Kidney (tissue), 14 donors: ENCODE data around the gene B4GALNT3. TPM values are rescaled to one million over a fixed set of nuclear protein-coding genes. Genes with fewer than 3 reads are reported as not detected.
"Not testable (repeated sequence)": the region's sequence is repeated elsewhere in the genome, so short reads cannot be mapped to it uniquely, and the experiment has no call there.

Experiments
- DNase-seq, 5 donors: peaks; one replicate each; pipeline ENCODE4 v3.0.0-alpha.2; 2013 to 2020
- FAIRE-seq: peaks from 2 replicates; lab custom pipeline; 2012; peaks lifted over from hg19 to GRCh38; lab: Jason Lieb, UNC
- H3K27ac ChIP-seq, 2 donors: one replicate each; pipeline ENCODE4 v1.7.0; 2013; ENCODE audit warnings: low read depth in 2 of 2, low read length in 2 of 2, inconsistent platforms in 1 of 2
- H3K27me3 ChIP-seq: one replicate; pipeline ENCODE4 v1.7.1; 2013; ENCODE audit warnings: low read length, inconsistent platforms; ENCODE audit not compliant: control insufficient read depth, insufficient read depth
- H3K36me3 ChIP-seq, 3 donors: one replicate each; pipeline versions ENCODE4 v1.7.0 to v1.7.1; 2013; ENCODE audit warnings: low read length in 3 of 3, control low read depth in 1 of 3, inconsistent platforms in 1 of 3; ENCODE audit not compliant: insufficient read depth in 3 of 3, control insufficient read depth in 2 of 3
- H3K4me1 ChIP-seq, 3 donors: one replicate each; pipeline versions ENCODE4 v1.7.0 to v1.7.1; 2013; ENCODE audit warnings: low read length in 3 of 3, inconsistent platforms in 1 of 3, low read depth in 1 of 3; ENCODE audit not compliant: control insufficient read depth in 2 of 3, insufficient read depth in 2 of 3
- H3K4me3 ChIP-seq, 3 donors: one replicate each; pipeline versions ENCODE4 v1.7.0 to v1.8.1; 2013; ENCODE audit warnings: low read length in 3 of 3, control low read depth in 1 of 3, inconsistent platforms in 1 of 3
- H3K9ac ChIP-seq, 3 donors: one replicate each; pipeline versions ENCODE4 v1.7.0 to v1.7.1; 2013; ENCODE audit warnings: low read length in 3 of 3, control low read depth in 1 of 3, inconsistent platforms in 1 of 3
- H3K9me3 ChIP-seq, 3 donors: one replicate each; pipeline versions ENCODE4 v1.7.0 to v1.7.1; 2013; ENCODE audit warnings: low read length in 3 of 3, control low read depth in 1 of 3, inconsistent platforms in 1 of 3; ENCODE audit not compliant: control insufficient read depth in 2 of 3, insufficient read depth in 1 of 3
- CTCF ChIP-seq: IDR thresholded peaks from 3 replicates; pipeline ENCODE4 v1.5.1; 2012; ENCODE audit warnings: mild to moderate bottlenecking, moderate library complexity, borderline replicate concordance; ENCODE audit not compliant: insufficient read depth; ENCODE audit errors: extremely low read depth
- intact Hi-C: fragments of 100-400 bp; cut with DNase I; formaldehyde crosslinking; loops from one replicate; pipeline ENCODE4 v1.11.1; 2022
- polyA plus RNA-seq: library from polyadenylated mRNA; stranded (reverse); fragments of 350-450 nt; fragmentation: Illumina TruSeq; extraction: RNeasy Lipid Tissue Mini Kit (QIAGEN cat#74804); gene quantifications from one replicate; pipeline ENCODE4 v1.2.3, GENCODE V29; 2014; ENCODE audit warnings: low read depth, low replicate concordance; ENCODE audit not compliant: insufficient read depth
- total RNA-seq: library from RNA; stranded (reverse); fragmentation: NEBNext Ultra II Directional; extraction: Animal tissue kit (Norgen Biotek cat#: 25700); gene quantifications from one replicate; pipeline ENCODE4 v1.2.1, GENCODE V29; 2021
- donor health status: control.
- donor health status: control.
- donor health status: control.
- donor health status: control.
- donor health status: control.
- donor health status: DM: yes; HTN: yes; CAD: no.
- donor health status: Normal renal cell carcinoma (clear cell type).

B4GALNT3 gene
- total and polyA plus RNA-seq, 2 donors from 2014 or later: 11.3 to 12.5 TPM

- Histone ChIP-seq H3K4me3 (no peak overlapping the region), H3K27me3 (no peaks in the 10 kb centered on the region), H3K9ac (no peak overlapping the region), H3K4me1 (no peaks in the 10 kb centered on the region), H3K27ac (no peak overlapping the region), H3K9me3 (no peaks in the 10 kb centered on the region), H3K36me3 (no peaks in the 10 kb centered on the region)
- no peak for FAIRE-seq
- intact Hi-C loops: no loop called here
- TF ChIP-seq CTCF: no peak
- DNase-seq: no peak
Observed at GRCh38 chr12:422526-422925, 37.2 kb upstream of the B4GALNT3 start.

- H3K9ac ChIP-seq, DNase-seq, H3K27me3 ChIP-seq, H3K36me3 ChIP-seq, FAIRE-seq, H3K4me3 ChIP-seq, H3K27ac ChIP-seq, intact Hi-C loops, H3K4me1 ChIP-seq, H3K9me3 ChIP-seq: not testable (repeated sequence)
Observed at GRCh38 chr12:435737-436136, 24.0 kb upstream of the B4GALNT3 start.

DNA sequence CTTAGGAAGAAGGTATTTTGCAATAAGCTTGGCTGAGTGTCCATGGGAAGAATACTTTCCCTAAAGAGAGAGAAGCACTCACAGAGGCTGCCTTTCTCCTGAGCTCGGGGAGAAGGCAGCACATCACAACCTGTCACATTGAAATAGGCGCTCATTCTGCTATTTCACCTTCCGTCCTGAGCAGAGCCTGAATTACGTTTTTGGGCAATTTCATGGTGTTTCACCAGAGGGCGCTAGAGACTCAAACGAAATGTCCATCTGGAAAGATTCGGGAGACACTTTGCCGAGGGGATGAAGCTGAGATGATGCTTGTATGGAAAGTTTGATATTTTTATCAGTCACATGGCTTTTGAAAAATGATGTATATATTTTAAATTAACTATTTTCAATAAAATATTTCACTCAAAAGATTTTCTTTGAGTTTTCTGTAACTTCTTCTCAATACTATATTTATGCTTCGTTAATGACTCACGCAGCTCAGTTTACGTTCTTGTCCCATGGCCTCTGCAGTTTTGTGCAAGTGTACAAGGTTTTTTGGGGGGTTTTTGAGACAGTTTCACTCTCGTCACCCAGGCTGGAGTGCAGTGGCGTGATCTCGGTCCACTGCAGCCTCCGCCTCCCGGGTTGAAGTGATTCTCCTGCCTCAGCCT lies 17.4 kb upstream of the B4GALNT3 start:
- no peaks in the 10 kb centered on the region for H3K9me3 ChIP-seq
- H3K4me1 ChIP-seq: no peaks in the 10 kb centered on the region
- no peak overlapping the region for H3K27ac ChIP-seq
- peak; percentile 73 for TF ChIP-seq CTCF
- FAIRE-seq: no peak
- no peak overlapping the region for H3K4me3 ChIP-seq
- intact Hi-C loops: no loop called here
- no peaks in the 10 kb centered on the region for H3K27me3 ChIP-seq
- H3K9ac ChIP-seq: no peak overlapping the region
- peaks cover 0 to 2% (median 0%) of the 10 kb centered on the region in 3 donors for H3K36me3 ChIP-seq
- peak in 4 of 5 donors; percentile 63 to 74 (median 65) for DNase-seq

- H3K36me3 ChIP-seq: no peaks in the 10 kb centered on the region
- no peaks in the 10 kb centered on the region for H3K27me3 ChIP-seq
- H3K9ac ChIP-seq: no peak overlapping the region
- H3K27ac ChIP-seq: no peak overlapping the region
- no peak overlapping the region for H3K4me3 ChIP-seq
- FAIRE-seq: no peak
- intact Hi-C loops: no loop called here
- no peak for TF ChIP-seq CTCF
- DNase-seq: no peak
- H3K4me1 ChIP-seq: no peaks in the 10 kb centered on the region
- no peaks in the 10 kb centered on the region for H3K9me3 ChIP-seq
Observed at GRCh38 chr12:447141-447540, 12.6 kb upstream of the B4GALNT3 start.
